ENCODE results near the gene BRD1.
"Not testable (repeated sequence)": the region's sequence is repeated elsewhere in the genome, so short reads cannot be mapped to it uniquely, and the experiment has no call there.

BRD1 gene

GRCh38 chr22:49783926-49784629 lies 43.6 kb downstream of the BRD1 start:
- no peak for DNase-seq (ENCODE audit: low read depth)

DNA sequence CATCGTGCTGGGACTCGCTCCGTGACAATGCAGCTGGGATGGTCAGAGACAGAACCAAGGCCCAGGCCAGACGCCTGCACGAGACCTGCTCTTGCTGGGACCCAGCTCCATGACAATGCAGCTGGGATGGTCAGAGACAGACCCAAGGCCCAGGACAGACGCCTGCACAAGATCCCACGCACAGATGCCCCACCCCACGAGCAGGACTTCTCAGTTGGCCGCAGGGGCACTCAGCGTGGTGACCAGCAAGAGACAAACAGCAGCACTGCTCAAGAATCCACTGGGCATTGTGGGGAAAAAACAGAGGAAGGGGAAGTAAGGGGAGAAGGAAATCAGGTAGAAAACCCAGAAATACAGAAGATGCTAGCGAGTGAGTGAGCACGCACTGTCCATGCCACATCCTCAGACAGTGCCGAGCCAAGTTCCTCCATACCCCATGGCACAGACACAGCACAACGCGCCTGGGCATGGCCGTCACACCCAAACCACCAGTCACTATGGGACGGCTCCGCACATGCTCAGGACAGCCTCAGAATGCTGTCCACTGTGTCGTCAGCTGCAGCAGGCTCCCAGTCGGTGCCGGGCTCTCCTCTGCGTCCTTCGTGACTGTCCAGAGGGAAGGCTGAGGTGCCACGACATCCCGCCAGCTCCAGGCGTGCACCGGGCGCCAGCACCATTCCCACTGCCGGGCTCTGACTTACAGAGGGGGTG lies 44.5 kb downstream of the BRD1 start:
- DNase-seq (ENCODE audit: low read depth): no peak

- not testable (repeated sequence) for DNase-seq (ENCODE audit: low read depth)
Measured at GRCh38 chr22:49781886-49782285, 45.8 kb downstream of the BRD1 start.

- DNase-seq (ENCODE audit: low read depth): no peak
Measured at GRCh38 chr22:49781289-49781782, 46.3 kb downstream of the BRD1 start.

DNA sequence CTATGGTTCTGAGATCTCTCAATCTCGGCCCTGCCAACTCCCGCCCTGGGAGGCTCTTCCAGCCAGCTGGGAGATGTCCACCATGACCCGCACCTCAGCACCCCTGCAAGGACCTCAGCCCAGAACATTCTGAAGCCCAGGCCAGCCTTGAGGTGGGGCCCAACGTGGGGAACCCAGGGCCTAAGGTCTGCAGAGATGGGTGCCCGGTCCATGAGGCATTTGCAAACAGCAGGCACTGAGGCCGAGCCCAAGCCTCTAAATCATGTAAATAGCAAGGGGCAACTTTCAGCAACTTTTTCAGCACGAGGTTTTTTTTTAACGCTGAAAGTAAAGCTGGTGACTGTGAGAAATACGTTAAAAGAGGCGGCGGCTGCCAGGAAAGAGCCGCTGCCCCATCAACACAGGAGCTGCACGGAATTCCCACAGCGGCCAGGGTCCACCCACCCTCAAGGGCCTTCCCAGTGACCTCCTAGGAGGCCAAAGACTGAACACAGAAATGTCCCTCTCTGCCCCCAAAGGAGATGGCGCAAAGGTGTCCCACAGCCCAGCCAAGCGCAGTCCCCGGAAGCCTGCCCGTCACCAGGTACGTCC lies 46.9 kb downstream of the BRD1 start:
- no peak for DNase-seq (ENCODE audit: low read depth)

DNA sequence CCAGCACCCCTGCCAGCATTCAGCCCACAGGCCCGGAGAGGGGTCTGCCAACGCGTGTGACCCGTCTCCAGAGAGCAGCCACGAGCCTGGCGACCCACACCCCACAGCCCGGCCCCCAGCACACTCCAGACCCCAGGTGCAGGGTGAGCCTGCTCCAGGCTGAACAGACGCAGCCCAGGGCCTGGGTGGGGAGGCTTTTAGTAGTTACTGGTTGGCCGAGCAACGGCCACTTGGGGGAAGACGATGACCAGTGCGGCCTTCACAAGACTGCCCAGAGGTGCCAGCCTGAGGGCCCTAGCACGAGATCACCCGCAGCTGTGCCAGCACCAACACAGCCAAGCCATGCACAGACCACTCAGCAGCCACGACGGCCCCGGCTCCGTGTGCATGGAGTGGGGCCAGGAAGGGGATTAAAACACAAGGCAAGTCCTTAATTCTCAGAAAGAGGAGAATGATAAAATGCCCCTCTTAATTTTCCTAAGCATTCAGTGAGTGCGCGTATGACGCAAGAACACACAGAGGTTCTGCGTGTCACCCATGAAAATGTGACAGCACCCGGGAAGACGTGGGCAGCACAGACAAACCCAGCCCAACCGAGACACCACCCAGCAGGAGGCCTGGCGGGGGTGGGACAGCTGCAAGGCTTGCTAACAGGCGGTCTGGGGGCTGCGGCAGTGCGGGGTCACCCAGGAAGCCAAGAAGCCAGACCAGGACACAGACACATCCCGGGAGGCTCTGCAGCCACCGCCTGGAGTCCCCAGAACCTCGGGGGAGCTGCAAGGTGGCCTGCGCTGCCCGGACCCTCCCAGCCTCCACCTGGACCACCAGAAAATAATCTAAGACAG lies 47.6 kb downstream of the BRD1 start:
- DNase-seq (ENCODE audit: low read depth): no peak

GRCh38 chr22:49779211-49779610 lies 48.5 kb downstream of the BRD1 start:
- DNase-seq (ENCODE audit: low read depth): no peak

DNA sequence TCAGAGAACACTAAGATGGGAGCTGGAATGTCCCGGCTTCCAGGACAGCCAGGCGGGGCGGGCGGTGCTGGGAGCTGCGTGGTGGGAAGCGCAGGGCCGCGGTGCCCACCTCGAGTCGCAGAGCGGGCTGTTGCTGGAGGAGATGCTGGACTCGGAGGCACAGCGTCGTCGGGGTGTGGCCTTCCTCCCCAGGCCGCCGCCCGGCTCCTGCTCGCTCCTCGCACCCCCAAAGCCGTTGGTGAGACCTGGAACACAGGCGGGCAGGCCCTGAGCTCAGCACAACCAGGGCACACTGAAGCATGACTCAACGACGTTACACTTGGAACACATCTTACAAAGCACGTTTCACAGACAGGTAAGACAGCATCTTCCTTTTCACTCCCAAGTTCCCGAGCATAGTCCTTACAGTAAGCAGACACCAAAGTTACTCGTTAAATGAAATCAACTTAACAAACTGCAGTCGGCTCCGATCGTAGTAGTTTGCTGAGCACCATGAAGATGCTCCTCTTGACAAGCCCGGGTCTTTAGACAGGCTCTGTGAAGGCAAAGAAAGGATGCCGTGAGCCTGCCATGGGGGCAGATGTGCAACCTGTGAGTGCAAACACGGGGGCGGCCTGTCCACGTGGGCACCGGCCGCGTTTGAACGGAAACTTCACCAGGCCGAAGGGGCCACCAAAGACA lies 50.0 kb downstream of the BRD1 start:
- DNase-seq (ENCODE audit: low read depth): no peak

DNA sequence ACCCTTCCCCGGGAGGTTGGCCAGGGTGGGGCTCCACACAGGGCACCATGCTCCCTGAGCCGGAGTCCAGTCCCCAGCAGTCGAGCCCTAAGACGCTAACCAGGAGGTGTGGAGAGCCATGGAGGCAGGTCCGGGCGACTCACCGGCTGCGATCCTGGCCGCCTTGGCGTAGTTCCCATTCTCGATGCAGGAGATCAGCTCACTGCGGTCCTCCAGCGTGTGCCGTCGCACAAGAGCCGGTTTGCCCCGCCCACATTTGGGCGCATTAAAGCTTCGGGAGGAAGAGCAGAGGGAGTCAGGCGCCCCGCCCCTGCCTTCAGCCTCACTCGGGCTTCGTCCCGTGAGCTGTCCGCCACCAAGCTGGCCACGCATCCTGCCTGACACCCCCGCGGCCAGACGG lies 50.8 kb downstream of the BRD1 start:
- no peak for DNase-seq (ENCODE audit: low read depth)

GRCh38 chr22:49775867-49776511 lies 51.7 kb downstream of the BRD1 start:
- no peak for DNase-seq (ENCODE audit: low read depth)

- no peak for DNase-seq (ENCODE audit: low read depth)
Measured at GRCh38 chr22:49775191-49775866, 52.3 kb downstream of the BRD1 start.

DNA sequence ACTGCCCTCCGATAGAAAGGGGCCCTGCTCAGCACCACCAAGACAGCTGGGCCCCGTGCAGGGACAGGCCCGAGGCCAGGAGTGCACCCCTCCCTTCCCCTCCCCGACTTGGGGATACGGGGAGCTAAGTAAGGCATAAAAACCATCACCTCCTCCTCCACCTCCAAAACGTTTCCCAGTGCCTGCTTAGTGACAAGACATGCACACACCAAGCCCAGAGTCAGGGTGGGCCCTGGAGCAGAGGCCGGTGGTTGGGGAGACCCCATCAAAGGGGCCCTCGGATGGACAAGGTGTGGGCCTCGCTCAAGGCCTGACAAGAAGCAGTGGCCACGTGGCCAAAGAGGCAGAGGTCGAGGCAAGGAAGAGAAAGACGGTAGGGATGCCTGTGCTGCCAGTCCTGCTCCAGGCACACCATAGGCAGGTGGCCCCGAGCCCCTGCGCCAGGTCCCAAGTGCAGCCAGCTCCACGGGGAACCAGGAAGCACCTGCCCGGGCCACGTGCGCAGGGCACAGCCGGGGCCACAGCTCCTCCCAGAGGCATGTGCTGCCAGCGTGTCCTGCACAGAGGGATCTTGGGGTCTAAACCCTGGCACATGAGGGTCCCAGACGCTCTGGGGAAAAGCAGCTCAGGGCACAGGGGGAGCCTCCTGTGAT lies 53.0 kb downstream of the BRD1 start:
- no peak for DNase-seq (ENCODE audit: low read depth)

- DNase-seq (ENCODE audit: low read depth): no peak
Measured at GRCh38 chr22:49774046-49774445, 53.6 kb downstream of the BRD1 start.

DNA sequence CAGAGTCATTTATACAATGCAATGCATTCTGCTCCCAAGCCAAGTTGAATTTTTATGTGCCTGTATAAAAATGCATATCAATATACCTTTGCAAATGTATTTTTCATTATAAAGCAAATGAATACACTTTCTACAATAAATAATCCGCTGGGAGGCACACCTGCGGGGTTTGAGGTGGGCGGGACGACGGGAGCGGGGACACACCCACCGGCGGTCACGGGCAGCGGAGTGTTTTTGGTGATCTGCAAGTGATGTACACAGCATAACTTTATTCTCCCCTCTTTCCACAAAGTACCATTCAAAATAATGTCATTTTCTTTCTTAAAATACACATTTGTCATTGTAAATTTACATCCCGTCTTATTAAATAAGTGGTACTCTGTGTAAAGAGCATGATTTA lies 54.1 kb downstream of the BRD1 start:
- no peak for DNase-seq (ENCODE audit: low read depth)

DNA sequence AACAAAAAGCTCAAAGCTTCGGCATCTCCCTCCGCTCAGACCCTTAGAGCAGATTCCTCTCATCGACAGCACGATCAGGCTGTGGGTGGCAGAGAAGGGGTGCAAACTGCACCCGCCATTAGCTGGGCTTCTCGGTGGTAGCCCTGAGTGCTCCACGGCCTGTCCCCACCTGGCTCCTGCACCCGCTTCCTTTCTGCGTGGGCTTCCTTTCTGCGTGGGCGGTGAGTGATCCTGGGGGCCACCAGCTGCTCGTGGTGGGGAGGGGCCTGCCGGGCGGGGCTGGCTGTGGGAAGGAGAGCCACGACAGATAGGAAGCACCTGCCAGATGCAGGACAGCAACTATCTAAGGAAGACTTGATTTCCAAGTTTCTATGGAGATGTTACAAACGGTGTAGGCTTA lies 55.0 kb downstream of the BRD1 start:
- DNase-seq (ENCODE audit: low read depth): no peak

- no peak for DNase-seq (ENCODE audit: low read depth)
Measured at GRCh38 chr22:49771266-49772065, 56.2 kb downstream of the BRD1 start.

GRCh38 chr22:49770547-49771265 lies 57.0 kb downstream of the BRD1 start:
- DNase-seq (ENCODE audit: low read depth): no peak

DNA sequence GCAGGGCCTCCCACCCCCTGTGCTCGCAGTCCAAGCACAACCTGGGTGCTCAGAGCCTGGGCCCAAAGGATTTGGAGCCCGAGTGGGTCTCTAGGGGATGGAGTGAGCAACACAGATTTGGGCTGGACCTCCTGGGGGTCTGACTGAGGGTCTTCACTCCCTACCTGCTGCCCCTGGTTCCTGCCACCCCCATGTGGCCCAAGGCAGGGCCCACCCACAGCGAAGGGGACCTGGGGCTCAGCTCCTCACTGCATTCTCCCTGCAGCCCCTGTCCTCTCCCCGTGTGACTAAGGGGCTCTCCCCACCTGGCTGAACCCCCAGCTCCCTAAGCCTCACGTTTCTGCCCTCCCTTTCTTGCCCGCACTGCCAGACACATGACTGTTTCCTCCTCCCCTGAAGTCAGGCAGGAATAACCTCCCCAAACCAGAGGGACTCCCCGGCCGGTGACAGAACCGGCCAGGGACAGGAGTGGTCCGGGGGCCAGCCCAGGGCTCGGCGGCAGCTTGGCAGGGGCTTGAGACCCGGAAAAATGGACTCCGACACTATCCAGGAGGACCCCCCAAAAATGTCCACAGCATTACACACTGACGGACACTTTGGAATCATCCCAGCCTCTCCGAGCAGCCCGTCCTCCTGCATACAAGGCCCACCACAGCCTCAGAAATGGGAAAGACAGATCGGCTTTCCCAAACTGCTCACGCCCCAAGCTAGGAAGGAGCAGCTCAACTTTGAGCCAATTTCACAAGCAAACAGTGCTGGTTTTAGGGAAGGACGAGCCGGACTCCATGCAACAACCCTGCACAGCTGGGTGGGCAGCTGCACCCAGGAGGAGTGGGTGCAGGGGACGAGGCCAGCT lies 57.8 kb downstream of the BRD1 start:
- DNase-seq (ENCODE audit: low read depth): no peak

Data from activated T-helper 1 cell treated with Interleukin-2 at 50 U/mL for 16 hours (primary cell).